IPS DF 6.9 (cell line): ENCODE measurements around the gene ING1.

Source experiments
- DNase-seq: peaks from one replicate; pipeline ENCODE4 v3.0.0-alpha.2; 2013; ENCODE audit warnings: low read depth, low spot score
- H3K27ac ChIP-seq: one replicate; pipeline ENCODE4 v1.5.1; 2013; ENCODE audit warnings: low read length, control low read depth
- H3K27me3 ChIP-seq: 2 replicates; pipeline ENCODE4 v1.6.1; 2013; ENCODE audit warnings: mild to moderate bottlenecking, low read length; ENCODE audit not compliant: control insufficient read depth, insufficient read depth
- H3K36me3 ChIP-seq: 2 replicates; pipeline ENCODE4 v1.6.1; 2013; ENCODE audit warnings: low read length; ENCODE audit not compliant: control insufficient read depth, insufficient read depth
- H3K4me1 ChIP-seq: 2 replicates; pipeline ENCODE4 v1.6.1; 2013; ENCODE audit warnings: low read length; ENCODE audit not compliant: control insufficient read depth, insufficient read depth
- H3K4me3 ChIP-seq: 2 replicates; pipeline ENCODE4 v1.5.1; 2013; ENCODE audit warnings: mild to moderate bottlenecking, low read length
- H3K9me3 ChIP-seq: 2 replicates; pipeline ENCODE4 v1.6.1; 2013; ENCODE audit warnings: low read length, inconsistent platforms; ENCODE audit not compliant: control insufficient read depth, insufficient read depth
- WGBS: extraction: QIAGEN DNeasy Blood & Tissue Kit; methylation state at CpG from one replicate; pipeline ENCODE4 v1.1.7; 2013; ENCODE audit warnings: mixed read lengths, missing lambda C conversion rate; ENCODE audit not compliant: insufficient read length, insufficient coverage; 5-methylcytosine and 5-hydroxymethylcytosine counted together

The ING1 gene

GRCh38 chr13:110748271-110748670 lies 34.8 kb downstream of the ING1 start:
- peaks cover 3% of the 10 kb centered on the region; the same call in 1 of the 2 replicates for H3K4me1 ChIP-seq
- 0 out of 2 replicates have a peak, but pooled peaks cover 2% of the 10 kb centered on the region for H3K9me3 ChIP-seq
- H3K27ac ChIP-seq, result no peak overlapping the region
- no CpG with 5 or more reads among the region's 4 CpGs for WGBS
- no peaks in the 10 kb centered on the region for H3K36me3 ChIP-seq
- DNase-seq, result no peak
- H3K27me3 ChIP-seq, result no peaks in the 10 kb centered on the region
- no peak overlapping the region for H3K4me3 ChIP-seq

- Histone ChIP-seq H3K4me3 (no peak overlapping the region), H3K4me1 (no peaks in the 10 kb centered on the region; the same call in none of the 2 replicates), H3K9me3 (no peaks in the 10 kb centered on the region), H3K27me3 (no peaks in the 10 kb centered on the region), H3K27ac (no peak overlapping the region), H3K36me3 (no peaks in the 10 kb centered on the region)
- WGBS, result no CpG with 5 or more reads among the region's 3 CpGs
- DNase-seq, result no peak
These were observed 42.7 kb downstream of the ING1 start for GRCh38 chr13:110756219-110756631.

GRCh38 chr13:110757296-110757695 lies 43.8 kb downstream of the ING1 start:
- no peaks in the 10 kb centered on the region for H3K9me3 ChIP-seq
- no peaks in the 10 kb centered on the region for H3K27me3 ChIP-seq
- H3K4me1 ChIP-seq, result no peaks in the 10 kb centered on the region; the same call in none of the 2 replicates
- H3K36me3 ChIP-seq, result no peaks in the 10 kb centered on the region
- no peak overlapping the region for H3K4me3 ChIP-seq
- WGBS, result no CpG with 5 or more reads among the region's 14 CpGs
- DNase-seq, result no peak
- H3K27ac ChIP-seq, result no peak overlapping the region

- no peak for DNase-seq
- no CpG with 5 or more reads among the region's 4 CpGs for WGBS
These were observed 44.8 kb downstream of the ING1 start for GRCh38 chr13:110758195-110758805.

GRCh38 chr13:110759710-110760109 lies 46.2 kb downstream of the ING1 start:
- WGBS, result no CpG with 5 or more reads among the region's 4 CpGs
- no peak overlapping the region for H3K27ac ChIP-seq

More at GRCh38 chr13:110758195-110758805, 44.8 kb downstream of the ING1 start:
- H3K36me3 ChIP-seq, result no peaks in the 10 kb centered on the region
- no peaks in the 10 kb centered on the region; the same call in none of the 2 replicates for H3K4me1 ChIP-seq
- no peak overlapping the region for H3K27ac ChIP-seq
- no peaks in the 10 kb centered on the region for H3K9me3 ChIP-seq
- H3K4me3 ChIP-seq, result no peak overlapping the region
- no peaks in the 10 kb centered on the region for H3K27me3 ChIP-seq

GRCh38 chr13:110760611-110761010 lies 47.1 kb downstream of the ING1 start:
- Histone ChIP-seq H3K36me3 (no peaks in the 10 kb centered on the region), H3K9me3 (no peaks in the 10 kb centered on the region)
- WGBS, result no CpG with 5 or more reads among the region's 6 CpGs

More at GRCh38 chr13:110759710-110760109, 46.2 kb downstream of the ING1 start:
- no peak overlapping the region for H3K4me3 ChIP-seq
- no peaks in the 10 kb centered on the region for H3K9me3 ChIP-seq
- H3K36me3 ChIP-seq, result no peaks in the 10 kb centered on the region
- H3K27me3 ChIP-seq, result no peaks in the 10 kb centered on the region
- H3K4me1 ChIP-seq, result no peaks in the 10 kb centered on the region; the same call in none of the 2 replicates
- DNase-seq, result no peak

GRCh38 chr13:110766671-110767430 lies 53.4 kb downstream of the ING1 start:
- WGBS, result no CpG with 5 or more reads among the region's 4 CpGs
- DNase-seq, result no peak
- Histone ChIP-seq H3K4me3 (no peak overlapping the region), H3K4me1 (0 out of 2 replicates have a peak, but pooled peaks cover 1% of the 10 kb centered on the region), H3K27ac (no peak overlapping the region), H3K9me3 (no peaks in the 10 kb centered on the region), H3K27me3 (no peaks in the 10 kb centered on the region), H3K36me3 (no peaks in the 10 kb centered on the region)

More at GRCh38 chr13:110760611-110761010, 47.1 kb downstream of the ING1 start:
- Histone ChIP-seq H3K27me3 (no peaks in the 10 kb centered on the region), H3K4me3 (no peak overlapping the region), H3K4me1 (no peaks in the 10 kb centered on the region; the same call in none of the 2 replicates), H3K27ac (no peak overlapping the region)
- DNase-seq, result no peak

- no peak overlapping the region for H3K4me3 ChIP-seq
- no peaks in the 10 kb centered on the region for H3K36me3 ChIP-seq
- no CpG with 5 or more reads among the region's 7 CpGs for WGBS
These were observed 54.0 kb downstream of the ING1 start for GRCh38 chr13:110767476-110767875.

GRCh38 chr13:110769097-110769496 lies 55.6 kb downstream of the ING1 start:
- no CpG with 5 or more reads among the region's 3 CpGs for WGBS
- no peak overlapping the region for H3K27ac ChIP-seq
- H3K9me3 ChIP-seq, result no peaks in the 10 kb centered on the region
- no peaks in the 10 kb centered on the region for H3K36me3 ChIP-seq
- no peaks in the 10 kb centered on the region for H3K27me3 ChIP-seq
- no peak for DNase-seq
- no peak overlapping the region for H3K4me3 ChIP-seq
- 0 out of 2 replicates have a peak, but pooled peaks cover 1% of the 10 kb centered on the region for H3K4me1 ChIP-seq

More at GRCh38 chr13:110767476-110767875, 54.0 kb downstream of the ING1 start:
- no peaks in the 10 kb centered on the region for H3K27me3 ChIP-seq
- 0 out of 2 replicates have a peak, but pooled peaks cover 1% of the 10 kb centered on the region for H3K4me1 ChIP-seq
- H3K27ac ChIP-seq, result no peak overlapping the region
- H3K9me3 ChIP-seq, result no peaks in the 10 kb centered on the region
- DNase-seq, result no peak

GRCh38 chr13:110770678-110771077 lies 57.2 kb downstream of the ING1 start:
- Histone ChIP-seq H3K4me1 (0 out of 2 replicates have a peak, but pooled peaks cover 1% of the 10 kb centered on the region), H3K27me3 (no peaks in the 10 kb centered on the region), H3K9me3 (no peaks in the 10 kb centered on the region), H3K36me3 (no peaks in the 10 kb centered on the region), H3K4me3 (no peak overlapping the region), H3K27ac (no peak overlapping the region)
- DNase-seq, result no peak
- no CpG with 5 or more reads among the region's 10 CpGs for WGBS
